ENCODE results near the gene CSTPP1. TPM values are rescaled to one million over a fixed set of nuclear protein-coding genes. Genes with fewer than 3 reads are reported as not detected.
A peak's percentile ranks its signal among the peaks of the same experiment; 100 is the strongest.

CSTPP1 gene
- total and polyA plus RNA-seq, 2 donors (not counting 1 experiment from before 2014, with no cell fraction given) = 11.5 to 29.0 TPM

DNA sequence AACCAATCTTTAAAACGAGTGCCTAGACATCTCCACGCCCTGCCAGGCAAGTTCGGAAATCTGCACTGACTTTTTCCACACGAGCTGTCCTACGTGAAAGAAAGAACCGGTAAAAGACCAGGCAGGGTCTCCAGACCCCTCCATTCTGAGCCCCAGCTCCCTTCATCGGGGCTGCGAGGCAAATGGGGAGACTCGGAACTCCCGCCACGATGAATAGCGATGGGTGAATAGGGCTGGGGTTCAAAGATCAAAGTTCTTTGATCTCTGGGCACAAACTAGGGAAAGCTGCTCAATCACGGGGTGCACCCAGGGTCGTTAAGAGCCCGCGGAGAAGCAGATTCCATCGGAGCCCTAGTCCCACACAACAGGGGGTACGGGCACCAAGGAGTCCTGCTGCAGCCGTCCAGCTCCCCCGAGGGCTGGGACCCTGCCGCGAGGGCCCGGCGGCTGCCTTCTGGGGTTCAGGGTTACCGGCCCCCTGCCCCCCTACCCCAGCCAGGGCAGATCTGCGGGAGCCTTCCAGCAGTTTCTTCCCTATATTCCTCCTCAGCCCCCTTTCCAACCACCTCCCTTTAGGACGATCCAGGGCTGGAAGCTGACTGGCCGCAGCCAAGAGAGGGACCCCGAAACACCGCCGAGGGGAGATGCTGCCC is 19.3 kb upstream of the CSTPP1 start:
- peak overlapping the region; percentile 95 for H3K4me2 ChIP-seq (replicated peaks; ENCODE audit: low read depth, low read length, poor library complexity, severe bottlenecking)
- peak; percentile 55 for DNase-seq

DNA sequence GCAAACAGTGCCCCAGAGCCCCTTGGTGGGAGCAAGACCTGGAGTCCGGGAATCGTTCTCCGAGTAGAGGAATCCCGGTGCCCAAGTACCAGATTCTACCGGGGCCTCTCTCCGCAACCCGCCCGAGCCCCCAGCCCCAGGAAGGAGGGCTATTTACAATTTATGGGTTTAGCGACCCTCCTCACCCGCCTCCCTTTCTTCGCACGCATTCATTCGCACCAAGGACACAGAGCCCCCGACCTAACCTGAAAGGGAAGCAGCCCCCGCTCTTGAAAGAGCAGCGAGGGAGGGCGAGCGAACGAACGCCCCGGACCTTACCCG is 18.8 kb upstream of the CSTPP1 start:
- ATAC-seq (ENCODE audit: low read depth) (no peak), DNase-seq (peak; percentile 52)
- H3K4me3 ChIP-seq (ENCODE audit: control extremely low read depth in 1 of 5, extremely low read depth in 1 of 5, insufficient read depth in 1 of 5, low read depth in 2 of 5, low read length in 4 of 5) = peak overlapping the region in 4 of 5 experiments; percentile 14 to 54 (median 50)
- Mint-ChIP-seq H3K4me3 (peak overlapping the region; percentile 86), H3K27me3 (peaks cover 48% of the 10 kb centered on the region), H3K9me3 (ENCODE audit: insufficient read depth) (no peaks in the 10 kb centered on the region), H3K27ac (peak overlapping the region; percentile 20), H3K4me1 (peaks cover 30% of the 10 kb centered on the region)
- H3K9ac ChIP-seq (ENCODE audit: low read length) = peak overlapping the region; percentile 58
- CTCF ChIA-PET = interaction anchor here (0.6 to 1.8 kb wide), 2 partner anchors 235 to 991 kb away, joined by 5 to 7 read pairs; no protein-coding TSS in a partner anchor
- H3K4me2 ChIP-seq (replicated peaks; ENCODE audit: low read depth, low read length, poor library complexity, severe bottlenecking) = peak overlapping the region; percentile 95
- peaks cover 0 to 58% (median 34%) of the 10 kb centered on the region in 4 experiments for H3K27me3 ChIP-seq (replicated peaks in 1 of 4; ENCODE audit: control extremely low read depth in 1 of 4, control insufficient read depth in 3 of 4, insufficient read depth in 4 of 4, low read length in 3 of 4)
- no peaks in the 10 kb centered on the region for H3K36me3 ChIP-seq (replicated peaks in 1 of 2; ENCODE audit: control extremely low read depth in 1 of 2, control insufficient read depth in 1 of 2, extremely low read depth in 1 of 2, insufficient read depth in 2 of 2, low read length in 1 of 2)
- POLR2A ChIA-PET = no interaction called here
- no peak overlapping the region for H3K27ac ChIP-seq (ENCODE audit: low read length in 2 of 2)
- intact Hi-C loops (cut with micrococcal nuclease) = loop anchor here (5.0 kb wide), 1 partner anchor 70 kb away; the partner anchor contains the start of gene CKAP5
- WGBS (ENCODE audit: insufficient coverage) = 2% methylated on average over 19 of the region's 22 CpGs
- H3K9me3 ChIP-seq (ENCODE audit: control extremely low read depth in 1 of 3, control insufficient read depth in 2 of 3, insufficient read depth in 1 of 3, low read length in 2 of 3) = peaks cover 0 to 9% (median 0%) of the 10 kb centered on the region in 3 donors
- H3K79me2 ChIP-seq (ENCODE audit: control insufficient read depth, insufficient read depth, low read length) = no peaks in the 10 kb centered on the region
- peak; percentile 98 for TF ChIP-seq EZH2 (IDR thresholded peaks at IDR 0.05; ENCODE audit: borderline replicate concordance, insufficient read depth, low read depth, low read length, poor library complexity, severe bottlenecking)
- TF ChIP-seq, protein P1, sequence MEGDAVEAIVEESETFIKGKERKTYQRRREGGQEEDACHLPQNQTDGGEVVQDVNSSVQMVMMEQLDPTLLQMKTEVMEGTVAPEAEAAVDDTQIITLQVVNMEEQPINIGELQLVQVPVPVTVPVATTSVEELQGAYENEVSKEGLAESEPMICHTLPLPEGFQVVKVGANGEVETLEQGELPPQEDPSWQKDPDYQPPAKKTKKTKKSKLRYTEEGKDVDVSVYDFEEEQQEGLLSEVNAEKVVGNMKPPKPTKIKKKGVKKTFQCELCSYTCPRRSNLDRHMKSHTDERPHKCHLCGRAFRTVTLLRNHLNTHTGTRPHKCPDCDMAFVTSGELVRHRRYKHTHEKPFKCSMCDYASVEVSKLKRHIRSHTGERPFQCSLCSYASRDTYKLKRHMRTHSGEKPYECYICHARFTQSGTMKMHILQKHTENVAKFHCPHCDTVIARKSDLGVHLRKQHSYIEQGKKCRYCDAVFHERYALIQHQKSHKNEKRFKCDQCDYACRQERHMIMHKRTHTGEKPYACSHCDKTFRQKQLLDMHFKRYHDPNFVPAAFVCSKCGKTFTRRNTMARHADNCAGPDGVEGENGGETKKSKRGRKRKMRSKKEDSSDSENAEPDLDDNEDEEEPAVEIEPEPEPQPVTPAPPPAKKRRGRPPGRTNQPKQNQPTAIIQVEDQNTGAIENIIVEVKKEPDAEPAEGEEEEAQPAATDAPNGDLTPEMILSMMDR (IDR thresholded peaks at IDR 0.05) = no peak
- peaks cover 28 to 31% of the 10 kb centered on the region in 2 donors for H3K4me1 ChIP-seq (ENCODE audit: control insufficient read depth in 2 of 2, insufficient read depth in 2 of 2, low read length in 2 of 2)
- H4K20me1 ChIP-seq (ENCODE audit: control insufficient read depth, insufficient read depth, low read length, poor library complexity, severe bottlenecking) = no peaks in the 10 kb centered on the region
- H2AFZ ChIP-seq (ENCODE audit: insufficient read depth, low read depth, low read length, poor library complexity, severe bottlenecking) = peak overlapping the region; percentile 69

More for the DNA sequence above, 19.3 kb upstream of the CSTPP1 start:
- H3K4me3 Mint-ChIP-seq = peak overlapping the region; percentile 86
- peak overlapping the region; percentile 0 to 54 (median 47) for H3K4me3 ChIP-seq (ENCODE audit: control extremely low read depth in 1 of 5, extremely low read depth in 1 of 5, insufficient read depth in 1 of 5, low read depth in 2 of 5, low read length in 4 of 5)
- H3K9me3 Mint-ChIP-seq (ENCODE audit: insufficient read depth) = no peaks in the 10 kb centered on the region
- no peaks in the 10 kb centered on the region for H3K36me3 ChIP-seq (replicated peaks in 1 of 2; ENCODE audit: control extremely low read depth in 1 of 2, control insufficient read depth in 1 of 2, extremely low read depth in 1 of 2, insufficient read depth in 2 of 2, low read length in 1 of 2)
- peaks cover 52% of the 10 kb centered on the region for H3K27me3 Mint-ChIP-seq
- peak overlapping the region; percentile 69 for H2AFZ ChIP-seq (ENCODE audit: insufficient read depth, low read depth, low read length, poor library complexity, severe bottlenecking)
- WGBS (ENCODE audit: insufficient coverage) = 2% methylated on average over 31 of the region's 31 CpGs
- POLR2A ChIA-PET = no interaction called here
- peaks cover 0 to 11% (median 0%) of the 10 kb centered on the region in 3 donors for H3K9me3 ChIP-seq (ENCODE audit: control extremely low read depth in 1 of 3, control insufficient read depth in 2 of 3, insufficient read depth in 1 of 3, low read length in 2 of 3)
- peaks cover 28 to 31% of the 10 kb centered on the region in 2 donors for H3K4me1 ChIP-seq (ENCODE audit: control insufficient read depth in 2 of 2, insufficient read depth in 2 of 2, low read length in 2 of 2)
- TF ChIP-seq, protein P1 (IDR thresholded peaks at IDR 0.05) = no peak
- peak; percentile 57 for TF ChIP-seq EZH2 (IDR thresholded peaks at IDR 0.05; ENCODE audit: borderline replicate concordance, insufficient read depth, low read depth, low read length, poor library complexity, severe bottlenecking)
- no peak for ATAC-seq (ENCODE audit: low read depth)
- CTCF ChIA-PET = interaction anchor here (0.6 to 1.8 kb wide), 5 partner anchors 25 to 1152 kb away, joined by 3 to 7 read pairs (median 3); no protein-coding TSS in a partner anchor
- H3K4me1 Mint-ChIP-seq = peaks cover 30% of the 10 kb centered on the region
- H3K27ac ChIP-seq (ENCODE audit: low read length in 2 of 2) = no peak overlapping the region
- no peaks in the 10 kb centered on the region for H3K79me2 ChIP-seq (ENCODE audit: control insufficient read depth, insufficient read depth, low read length)
- peaks cover 0 to 63% (median 35%) of the 10 kb centered on the region in 4 experiments for H3K27me3 ChIP-seq (replicated peaks in 1 of 4; ENCODE audit: control extremely low read depth in 1 of 4, control insufficient read depth in 3 of 4, insufficient read depth in 4 of 4, low read length in 3 of 4)
- H4K20me1 ChIP-seq (ENCODE audit: control insufficient read depth, insufficient read depth, low read length, poor library complexity, severe bottlenecking) = no peaks in the 10 kb centered on the region
- peak overlapping the region; percentile 58 for H3K9ac ChIP-seq (ENCODE audit: low read length)
- intact Hi-C loops (cut with micrococcal nuclease) = loop anchor here (5.0 kb wide), 1 partner anchor 70 kb away; the partner anchor contains the start of gene CKAP5
- no peak overlapping the region for H3K27ac Mint-ChIP-seq
